K562 (cell line): ENCODE results near the gene MXRA7. TPM values are rescaled to one million over a fixed set of nuclear protein-coding genes. Genes with fewer than 3 reads are reported as not detected.

Experiments
- CBFA2T2 ChIP-seq: fragments of 450-650 bp; conservative IDR thresholded peaks from 2 replicates; pipeline ENCODE4 v1.6.1; 2017; ENCODE audit warnings: mild to moderate bottlenecking
- DACH1 ChIP-seq: fragments of 450-650 bp; IDR thresholded peaks from 2 replicates; pipeline ENCODE4 v1.6.1; 2018; ENCODE audit not compliant: partially characterized antibody
- EHMT2 ChIP-seq: fragments of 450-650 bp; IDR thresholded peaks from 2 replicates; pipeline ENCODE4 v1.6.1; 2018; ENCODE audit warnings: antibody characterized with exemption
- ETV1 ChIP-seq: fragments of 450-650 bp; conservative IDR thresholded peaks from 2 replicates; pipeline ENCODE4 v1.6.1; 2016; ENCODE audit warnings: missing genetic modification characterization, control low read depth, low read depth, missing compliant biosample characterization
- FOXJ2 ChIP-seq: fragments of 200-800 bp; sonication (Bioruptor generic); IDR thresholded peaks from 2 replicates; pipeline ENCODE4 v1.6.1; 2016; ENCODE audit warnings: missing genetic modification characterization, missing compliant biosample characterization
- GTF2E2 ChIP-seq: fragments of 200-800 bp; sonication (Bioruptor generic); IDR thresholded peaks from 2 replicates; pipeline ENCODE4 v1.6.1; 2016; ENCODE audit warnings: missing genetic modification characterization, missing compliant biosample characterization
- JUNB ChIP-seq: fragments of 450-650 bp; formaldehyde crosslinking; conservative IDR thresholded peaks from 2 replicates; pipeline ENCODE4 v1.4.0; 2020; ENCODE audit warnings: mild to moderate bottlenecking
- JUND ChIP-seq, 2 experiments: IDR thresholded peaks; 2 replicates in 1 of 2; 3 replicates in 1 of 2; pipeline ENCODE4 v1.6.1; 2011; ENCODE audit warnings: borderline replicate concordance in 2 of 2, low read depth in 2 of 2, low read length in 2 of 2, improper control_type of control experiment in 1 of 2, missing biosample characterization in 1 of 2, missing genetic modification characterization in 1 of 2, missing genetic modification reagents in 1 of 2
- NRF1 ChIP-seq, 2 experiments: fragments of 450-650 bp; IDR thresholded peaks in 1 of 2; conservative IDR thresholded peaks in 1 of 2; 2 replicates each; pipeline ENCODE4 v1.6.1; 2014; ENCODE audit warnings: mild to moderate bottlenecking in 2 of 2
- PHF8 ChIP-seq: fragments of 200-600 bp; sonication (generic); IDR thresholded peaks from 2 replicates; pipeline ENCODE4 v1.6.1; 2012; ENCODE audit warnings: mixed run types, mild to moderate bottlenecking, inconsistent platforms, low read length, moderate library complexity, borderline replicate concordance
- PML ChIP-seq: IDR thresholded peaks from 2 replicates; pipeline ENCODE4 v1.6.1; 2012; ENCODE audit warnings: low read length, inconsistent platforms
- RBM14 ChIP-seq: fragments of 200-400 bp; formaldehyde crosslinking; IDR thresholded peaks from 2 replicates; pipeline ENCODE4 v1.6.1; 2018; ENCODE audit warnings: low read depth, mild to moderate bottlenecking, low read length, moderate library complexity, borderline replicate concordance; ENCODE audit not compliant: insufficient read depth
- RHOXF2B ChIP-seq: fragments of 250-450 bp; sonication (Bioruptor Pico); conservative IDR thresholded peaks from 2 replicates; pipeline ENCODE4 v1.5.1; 2021
- SUPT5H ChIP-seq: fragments of 450-650 bp; IDR thresholded peaks from 2 replicates; pipeline ENCODE4 v1.6.1; 2016
- TAF7 ChIP-seq: fragments of 450-650 bp; IDR thresholded peaks from 2 replicates; pipeline ENCODE4 v1.6.1; 2016; ENCODE audit warnings: missing genetic modification characterization, missing compliant biosample characterization
- TBP ChIP-seq: optimal IDR thresholded peaks from 2 replicates; pipeline ENCODE3; 2011; ENCODE audit warnings: low read depth, low read length, improper control_type of control experiment
- ZFP30 ChIP-seq: fragments of 250-450 bp; sonication (Bioruptor Pico); IDR thresholded peaks from 2 replicates; pipeline ENCODE4 v1.8.0; 2022; ENCODE audit warnings: moderate library complexity, mild to moderate bottlenecking, inconsistent platforms, borderline replicate concordance
- ZNF253 ChIP-seq: fragments of 250-450 bp; sonication (Bioruptor Pico); conservative IDR thresholded peaks from 2 replicates; pipeline ENCODE4 v1.6.1; 2021; ENCODE audit warnings: mild to moderate bottlenecking
- ZNF57 ChIP-seq: fragments of 450-650 bp; formaldehyde crosslinking; IDR thresholded peaks from 2 replicates; pipeline ENCODE4 v1.4.0; 2020; ENCODE audit warnings: mild to moderate bottlenecking, moderate library complexity
- ZNF668 ChIP-seq: fragments of 250-450 bp; sonication (Bioruptor Pico); IDR thresholded peaks from 2 replicates; pipeline ENCODE4 v1.8.0; 2022; ENCODE audit warnings: mild to moderate bottlenecking, inconsistent platforms
- ZNF79 ChIP-seq: fragments of 250-450 bp; sonication (Bioruptor Pico); IDR thresholded peaks from 2 replicates; pipeline ENCODE4 v1.4.0; 2020; ENCODE audit warnings: low read depth, mild to moderate bottlenecking, moderate library complexity
- polyA plus RNA-seq, 8 experiments: library from polyadenylated mRNA; depleted of rRNA in 4 of 8; stranded (reverse) in 5 of 8; unstranded in 3 of 8; fragments of >200 nt; fragmentation: Nextera tagmentation in 2 of 8; fragmentation: Illumina TruSeq in 1 of 8; extraction: Ambion mirVana in 2 of 8; extraction: Trizol in 1 of 8; gene quantifications; 2 replicates each; pipeline versions ENCODE4 v1.2.1 to v1.2.3, GENCODE V29; 2011 to 2014; ENCODE audit warnings: inconsistent platforms in 1 of 8, missing spikeins in 1 of 8
- total RNA-seq, 7 experiments: library from RNA; depleted of rRNA in 6 of 7; stranded (reverse); fragments of >200 nt in 6 of 7; fragmentation: Illumina TruSeq in 2 of 7; extraction: Trizol in 2 of 7; gene quantifications; 2 replicates each; pipeline versions ENCODE4 v1.2.1 to v1.2.3, GENCODE V29; 2011 to 2021; ENCODE audit warnings: low replicate concordance in 1 of 7
- TF ChIP-seq, protein P1 (sequence below), 2 experiments: fragments of 450-650 bp; IDR thresholded peaks; 2 replicates each; pipeline ENCODE4 v1.6.1; 2018; ENCODE audit warnings: mild to moderate bottlenecking in 2 of 2, low read depth in 1 of 2; ENCODE audit not compliant: partially characterized antibody in 2 of 2
- TF ChIP-seq, protein P2 (sequence below): fragments of 450-650 bp; IDR thresholded peaks from 2 replicates; pipeline ENCODE4 v1.6.1; 2017; ENCODE audit warnings: antibody characterized with exemption
- TF ChIP-seq, protein P3 (sequence below): fragments of 450-650 bp; IDR thresholded peaks from 2 replicates; pipeline ENCODE4 v1.6.1; 2016; ENCODE audit warnings: antibody characterized with exemption

MXRA7 gene
- total and polyA plus RNA-seq, 9 of the 15 experiments (the other 6 are each of a cell fraction or from before 2014, with no cell fraction given) = 2.6 to 38.4 (median 14.3) TPM

DNA sequence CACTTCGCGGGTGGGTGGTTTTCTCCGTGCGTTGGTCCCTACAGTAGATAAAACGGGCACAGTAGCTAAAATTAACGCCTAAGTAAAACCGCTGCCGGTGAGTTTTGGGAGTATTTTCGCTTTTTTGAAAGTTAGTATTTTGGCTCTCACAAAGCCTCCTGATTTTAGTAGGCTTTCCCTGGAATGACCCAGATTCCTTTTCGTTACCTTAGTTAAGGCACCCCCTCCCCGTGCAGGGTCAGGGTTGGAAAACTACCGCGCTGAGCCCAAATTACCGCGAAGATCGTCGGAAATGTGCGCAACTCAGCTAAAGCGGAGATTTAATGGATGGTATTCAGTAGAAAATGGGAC, 38.9 kb downstream of the MXRA7 start (continued):
- TF ChIP-seq ZFP30 (CRISPR knock-in tag) (no peak), PHF8 (peak; percentile 53), JUNB (CRISPR knock-in tag) (no peak), NRF1 (conservative IDR thresholded peaks at IDR 0.05 in 1 of 2, IDR thresholded peaks at IDR 0.05 in 1 of 2) (no peak; a peak in 1 of 4 replicates), SUPT5H (peak; percentile 65), ZNF253 (CRISPR knock-in tag) (no peak), TAF7 (peak; percentile 62), GTF2E2 (tag) (peak; percentile 67; the same call in 1 of the 2 replicates), PML (peak; percentile 49; the same call in 1 of the 2 replicates), RHOXF2B (CRISPR knock-in tag) (no peak), FOXJ2 (tag) (0 out of 2 replicates have a peak, but pooled peaks have one; percentile 45), ETV1 (peak; percentile 52; the same call in 1 of the 2 replicates), ZNF79 (CRISPR knock-in tag) (no peak), TBP (peak; percentile 89), RBM14 (no peak), CBFA2T2 (no peak), DACH1 (no peak), ZNF668 (CRISPR knock-in tag) (no peak), ZNF57 (CRISPR knock-in tag) (no peak), EHMT2 (no peak), JUND (IDR thresholded peaks at IDR 0.05; ENCODE audit: borderline replicate concordance, low read depth, low read length) (0 out of 2 replicates have a peak, but pooled peaks have one; percentile 1), JUND (tag; IDR thresholded peaks at IDR 0.05; ENCODE audit: borderline replicate concordance, low read depth, low read length) (no peak)
- TF ChIP-seq, protein P1, sequence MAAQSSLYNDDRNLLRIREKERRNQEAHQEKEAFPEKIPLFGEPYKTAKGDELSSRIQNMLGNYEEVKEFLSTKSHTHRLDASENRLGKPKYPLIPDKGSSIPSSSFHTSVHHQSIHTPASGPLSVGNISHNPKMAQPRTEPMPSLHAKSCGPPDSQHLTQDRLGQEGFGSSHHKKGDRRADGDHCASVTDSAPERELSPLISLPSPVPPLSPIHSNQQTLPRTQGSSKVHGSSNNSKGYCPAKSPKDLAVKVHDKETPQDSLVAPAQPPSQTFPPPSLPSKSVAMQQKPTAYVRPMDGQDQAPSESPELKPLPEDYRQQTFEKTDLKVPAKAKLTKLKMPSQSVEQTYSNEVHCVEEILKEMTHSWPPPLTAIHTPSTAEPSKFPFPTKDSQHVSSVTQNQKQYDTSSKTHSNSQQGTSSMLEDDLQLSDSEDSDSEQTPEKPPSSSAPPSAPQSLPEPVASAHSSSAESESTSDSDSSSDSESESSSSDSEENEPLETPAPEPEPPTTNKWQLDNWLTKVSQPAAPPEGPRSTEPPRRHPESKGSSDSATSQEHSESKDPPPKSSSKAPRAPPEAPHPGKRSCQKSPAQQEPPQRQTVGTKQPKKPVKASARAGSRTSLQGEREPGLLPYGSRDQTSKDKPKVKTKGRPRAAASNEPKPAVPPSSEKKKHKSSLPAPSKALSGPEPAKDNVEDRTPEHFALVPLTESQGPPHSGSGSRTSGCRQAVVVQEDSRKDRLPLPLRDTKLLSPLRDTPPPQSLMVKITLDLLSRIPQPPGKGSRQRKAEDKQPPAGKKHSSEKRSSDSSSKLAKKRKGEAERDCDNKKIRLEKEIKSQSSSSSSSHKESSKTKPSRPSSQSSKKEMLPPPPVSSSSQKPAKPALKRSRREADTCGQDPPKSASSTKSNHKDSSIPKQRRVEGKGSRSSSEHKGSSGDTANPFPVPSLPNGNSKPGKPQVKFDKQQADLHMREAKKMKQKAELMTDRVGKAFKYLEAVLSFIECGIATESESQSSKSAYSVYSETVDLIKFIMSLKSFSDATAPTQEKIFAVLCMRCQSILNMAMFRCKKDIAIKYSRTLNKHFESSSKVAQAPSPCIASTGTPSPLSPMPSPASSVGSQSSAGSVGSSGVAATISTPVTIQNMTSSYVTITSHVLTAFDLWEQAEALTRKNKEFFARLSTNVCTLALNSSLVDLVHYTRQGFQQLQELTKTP (IDR thresholded peaks at IDR 0.05; ENCODE audit: low read depth in 1 of 2, partially characterized antibody in 2 of 2) = peak in 1 of 2 experiments; percentile 29
- TF ChIP-seq, protein P2, sequence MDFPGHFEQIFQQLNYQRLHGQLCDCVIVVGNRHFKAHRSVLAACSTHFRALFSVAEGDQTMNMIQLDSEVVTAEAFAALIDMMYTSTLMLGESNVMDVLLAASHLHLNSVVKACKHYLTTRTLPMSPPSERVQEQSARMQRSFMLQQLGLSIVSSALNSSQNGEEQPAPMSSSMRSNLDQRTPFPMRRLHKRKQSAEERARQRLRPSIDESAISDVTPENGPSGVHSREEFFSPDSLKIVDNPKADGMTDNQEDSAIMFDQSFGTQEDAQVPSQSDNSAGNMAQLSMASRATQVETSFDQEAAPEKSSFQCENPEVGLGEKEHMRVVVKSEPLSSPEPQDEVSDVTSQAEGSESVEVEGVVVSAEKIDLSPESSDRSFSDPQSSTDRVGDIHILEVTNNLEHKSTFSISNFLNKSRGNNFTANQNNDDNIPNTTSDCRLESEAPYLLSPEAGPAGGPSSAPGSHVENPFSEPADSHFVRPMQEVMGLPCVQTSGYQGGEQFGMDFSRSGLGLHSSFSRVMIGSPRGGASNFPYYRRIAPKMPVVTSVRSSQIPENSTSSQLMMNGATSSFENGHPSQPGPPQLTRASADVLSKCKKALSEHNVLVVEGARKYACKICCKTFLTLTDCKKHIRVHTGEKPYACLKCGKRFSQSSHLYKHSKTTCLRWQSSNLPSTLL = no peak
- TF ChIP-seq, protein P3, sequence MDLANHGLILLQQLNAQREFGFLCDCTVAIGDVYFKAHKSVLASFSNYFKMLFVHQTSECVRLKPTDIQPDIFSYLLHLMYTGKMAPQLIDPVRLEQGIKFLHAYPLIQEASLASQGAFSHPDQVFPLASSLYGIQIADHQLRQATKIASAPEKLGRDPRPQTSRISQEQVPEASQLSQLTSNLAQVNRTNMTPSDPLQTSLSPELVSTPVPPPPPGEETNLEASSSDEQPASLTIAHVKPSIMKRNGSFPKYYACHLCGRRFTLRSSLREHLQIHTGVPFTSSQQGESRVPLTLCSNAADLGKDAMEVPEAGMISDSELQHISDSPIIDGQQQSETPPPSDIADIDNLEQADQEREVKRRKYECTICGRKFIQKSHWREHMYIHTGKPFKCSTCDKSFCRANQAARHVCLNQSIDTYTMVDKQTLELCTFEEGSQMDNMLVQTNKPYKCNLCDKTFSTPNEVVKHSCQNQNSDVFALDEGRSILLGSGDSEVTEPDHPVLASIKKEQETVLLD = no peak
